Transverse colon (tissue), 4 donors: ENCODE results near the gene ZNF318.
"Not testable (repeated sequence)": the region's sequence is repeated elsewhere in the genome, so short reads cannot be mapped to it uniquely, and the experiment has no call there.

ENCODE experiments used
- CTCF ChIP-seq, 5 experiments: fragments of 200-600 bp in 3 of 5; fragments of 450-650 bp in 2 of 5; sonication (generic) in 3 of 5; IDR thresholded peaks; 1 replicate in 2 of 5; 2 replicates in 3 of 5; pipeline ENCODE4 v1.5.1; 2016 to 2017; ENCODE audit warnings: antibody characterized with exemption in 5 of 5, inconsistent platforms in 3 of 5, mild to moderate bottlenecking in 2 of 5, moderate library complexity in 1 of 5
- EP300 ChIP-seq: sonication (generic); formaldehyde crosslinking; IDR thresholded peaks from one replicate; pipeline ENCODE4 v1.6.1; 2017; ENCODE audit warnings: antibody characterized with exemption, low read depth
- POLR2A ChIP-seq: fragments of 450-650 bp; IDR thresholded peaks from one replicate; pipeline ENCODE4 v1.6.1; 2016; ENCODE audit warnings: antibody characterized with exemption, mild to moderate bottlenecking, moderate library complexity
- POLR2AphosphoS5 ChIP-seq, 3 donors: sonication (generic); formaldehyde crosslinking; IDR thresholded peaks; one replicate each; pipeline ENCODE4 v1.6.1; 2016; ENCODE audit warnings: antibody characterized with exemption in 3 of 3

- TF ChIP-seq CTCF (IDR thresholded peaks at IDR 0.05); POLR2AphosphoS5 (IDR thresholded peaks at IDR 0.05); POLR2A; EP300: not testable (repeated sequence)
These were observed 11.4 kb upstream of the ZNF318 start for GRCh38 chr6:43380858-43381257.
